D721Med (cell line): ENCODE results near the gene DBF4B.

Experiments used
- DNase-seq: peaks from one replicate; pipeline ENCODE4 v3.0.0; 2011; ENCODE audit warnings: low spot score; ENCODE audit not compliant: insufficient read length
- FAIRE-seq: peaks from 2 replicates; lab custom pipeline; 2011; peaks lifted over from hg19 to GRCh38; lab: Jason Lieb, UNC
- CTCF ChIP-seq: IDR thresholded peaks from 2 replicates; pipeline ENCODE4 v1.5.1; 2012; ENCODE audit warnings: mild to moderate bottlenecking, control low read depth; ENCODE audit not compliant: insufficient read depth; ENCODE audit errors: missing control alignments

DBF4B gene

DNA sequence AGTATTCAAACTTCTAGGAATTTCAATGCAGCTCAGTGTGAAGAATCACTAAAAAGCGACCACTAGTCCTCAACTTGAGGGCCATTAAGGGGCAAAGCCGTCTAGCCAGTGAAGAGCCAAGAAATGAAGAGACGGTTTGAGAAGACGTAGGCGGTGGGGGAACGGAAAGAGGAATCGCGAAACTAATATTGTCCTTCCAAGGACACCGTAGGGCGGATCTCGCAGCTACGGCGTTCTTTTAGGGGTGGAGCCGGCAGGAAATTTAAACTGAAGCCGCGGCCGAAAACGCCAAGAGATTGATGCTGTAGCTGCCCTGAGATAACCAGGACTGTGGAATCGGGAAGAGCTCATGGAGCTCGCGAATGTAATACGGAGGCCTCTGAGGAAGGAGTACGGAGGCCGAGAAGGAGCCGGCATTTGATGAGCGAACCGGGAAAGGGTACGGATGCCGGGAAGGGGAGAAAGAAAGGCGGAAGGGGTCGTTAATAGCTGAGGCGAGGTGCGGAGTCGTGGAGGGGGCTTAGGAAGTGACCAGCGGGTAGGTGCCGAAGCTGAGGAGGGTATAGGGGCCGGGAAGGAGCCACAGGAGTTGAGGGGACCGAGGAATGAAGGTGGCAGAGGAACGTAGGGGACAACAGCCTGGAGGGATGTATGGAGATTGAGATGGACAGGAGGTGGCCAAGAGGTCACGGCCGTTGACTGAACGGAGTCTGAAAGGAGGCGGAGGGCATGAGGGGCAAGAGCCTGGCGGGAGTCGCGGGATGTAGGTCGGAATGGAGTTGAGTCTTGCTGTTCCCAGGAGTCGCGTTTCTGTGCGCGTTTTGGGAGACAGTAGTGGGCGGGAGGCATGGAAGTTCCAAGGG, at the start of gene DBF4B:
Gene DBF4B (plus strand): TSS at position 265 of the 863 bp plus-strand sequence. CDS start 156 bp downstream, at position 421.
- DNase-seq (peak; percentile 66), FAIRE-seq (no peak)
- no peak for TF ChIP-seq CTCF

- no peak for DNase-seq
- no peak for TF ChIP-seq CTCF
- no peak for FAIRE-seq
These were observed 46.6 kb upstream of the DBF4B start for GRCh38 chr17:44661835-44662234.

- no peak for TF ChIP-seq CTCF
- FAIRE-seq (no peak), DNase-seq (no peak)
These were observed 45.4 kb upstream of the DBF4B start for GRCh38 chr17:44663095-44663494.

- DNase-seq (no peak), FAIRE-seq (no peak)
- TF ChIP-seq CTCF = no peak
These were observed 43.6 kb upstream of the DBF4B start for GRCh38 chr17:44664867-44665266.

GRCh38 chr17:44666006-44666405, 42.5 kb upstream of the DBF4B start:
- DNase-seq (no peak), FAIRE-seq (no peak)

DNA sequence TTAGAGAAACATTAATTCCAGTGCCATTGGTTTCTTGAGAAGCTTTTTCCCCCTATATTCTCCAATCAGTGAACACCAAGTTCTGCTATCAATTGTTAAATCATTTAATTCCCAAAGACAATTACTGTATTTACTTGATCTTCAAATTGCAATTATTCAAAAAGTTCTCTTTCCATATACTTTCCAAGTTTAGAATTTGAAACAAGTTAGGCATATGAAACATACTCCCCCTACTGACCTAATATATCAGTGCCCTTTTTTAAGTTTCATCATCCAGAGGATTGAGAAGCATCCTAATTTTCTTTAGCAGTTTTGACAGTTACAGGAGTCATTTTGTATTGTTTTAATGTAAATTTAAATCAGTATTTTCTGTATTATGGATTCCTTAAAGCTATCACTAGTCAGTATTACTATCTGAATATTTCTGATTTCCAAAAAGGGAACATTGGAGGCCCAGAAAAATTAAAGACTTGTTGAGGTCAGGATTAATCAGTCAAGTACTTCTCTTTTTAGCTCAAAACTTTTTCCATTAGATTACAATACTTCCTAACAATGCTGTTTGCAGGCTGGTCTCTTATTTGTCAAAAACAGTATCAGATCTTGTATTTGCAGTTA, 35.9 kb upstream of the DBF4B start:
- peak; percentile 75 for FAIRE-seq
- DNase-seq = no peak
- peak; percentile 55 for TF ChIP-seq CTCF

More at GRCh38 chr17:44666006-44666405, 42.5 kb upstream of the DBF4B start:
- TF ChIP-seq CTCF = no peak
